Keratinocyte (primary cell): ENCODE data around the gene E2F6. TPM values are rescaled to one million over a fixed set of nuclear protein-coding genes. Genes with fewer than 3 reads are reported as not detected.

Experiments used
- DNase-seq: peaks from one replicate; pipeline ENCODE4 v3.0.0-alpha.2; 2011; ENCODE audit warnings: low read depth, missing footprints, low spot score
- FAIRE-seq: peaks from 2 replicates; lab custom pipeline; 2011; peaks lifted over from hg19 to GRCh38; lab: Jason Lieb, UNC
- H2AFZ ChIP-seq: 2 replicates; pipeline ENCODE4 v1.6.0; 2012; ENCODE audit warnings: low read length, control low read depth, inconsistent platforms; ENCODE audit not compliant: control insufficient read depth
- H3K27ac ChIP-seq: 2 replicates; pipeline ENCODE4 v1.5.1; 2011; ENCODE audit warnings: low read length; ENCODE audit not compliant: control insufficient read depth, insufficient read depth
- H3K27me3 ChIP-seq: 3 replicates; pipeline ENCODE4 v1.6.0; 2011; ENCODE audit warnings: low read length; ENCODE audit not compliant: control insufficient read depth, insufficient read depth; ENCODE audit errors: extremely low read depth
- H3K36me3 ChIP-seq, 2 experiments: 2 replicates in 1 of 2; 3 replicates in 1 of 2; pipeline ENCODE4 v1.5.1; 2011; ENCODE audit warnings: low read length in 2 of 2, mild to moderate bottlenecking in 1 of 2; ENCODE audit not compliant: control insufficient read depth in 2 of 2, insufficient read depth in 2 of 2; ENCODE audit errors: extremely low read depth in 1 of 2
- H3K4me1 ChIP-seq: 3 replicates; pipeline ENCODE4 v1.5.1; 2011; ENCODE audit warnings: low read length; ENCODE audit not compliant: control insufficient read depth, insufficient read depth; ENCODE audit errors: extremely low read depth
- H3K4me2 ChIP-seq: 3 replicates; pipeline ENCODE4 v1.6.0; 2011; ENCODE audit warnings: low read depth, low read length; ENCODE audit not compliant: control insufficient read depth, insufficient read depth; ENCODE audit errors: extremely low read depth
- H3K4me3 ChIP-seq, 3 experiments: fragments of 200-600 bp in 1 of 3; sonication (generic) in 1 of 3; 2 replicates in 2 of 3; 3 replicates in 1 of 3; pipeline ENCODE4 v1.5.1; 2011 to 2016; ENCODE audit warnings: low read length in 3 of 3, mild to moderate bottlenecking in 3 of 3, control low read depth in 2 of 3, inconsistent platforms in 1 of 3, low read depth in 1 of 3, mixed read lengths in 1 of 3, mixed run types in 1 of 3, moderate library complexity in 1 of 3; ENCODE audit not compliant: control insufficient read depth in 2 of 3, insufficient read depth in 2 of 3; ENCODE audit errors: extremely low read depth in 1 of 3
- H3K79me2 ChIP-seq: 2 replicates; pipeline ENCODE4 v1.6.0; 2012; ENCODE audit warnings: low read length; ENCODE audit not compliant: control insufficient read depth, insufficient read depth
- H3K9ac ChIP-seq: 3 replicates; pipeline ENCODE4 v1.6.0; 2011; ENCODE audit warnings: low read length; ENCODE audit not compliant: control insufficient read depth, insufficient read depth; ENCODE audit errors: extremely low read depth
- H3K9me1 ChIP-seq: 3 replicates; pipeline ENCODE4 v1.6.0; 2011; ENCODE audit warnings: low read length; ENCODE audit not compliant: control insufficient read depth, insufficient read depth; ENCODE audit errors: extremely low read depth
- H3K9me3 ChIP-seq: 2 replicates; pipeline ENCODE4 v1.5.1; 2012; ENCODE audit warnings: low read depth, low read length; ENCODE audit not compliant: control insufficient read depth
- H4K20me1 ChIP-seq: 3 replicates; pipeline ENCODE4 v1.6.0; 2011; ENCODE audit warnings: low read length; ENCODE audit not compliant: control insufficient read depth, insufficient read depth; ENCODE audit errors: extremely low read depth
- EZH2 ChIP-seq: IDR thresholded peaks from one replicate; pipeline ENCODE4 v1.6.1; 2012; ENCODE audit warnings: inconsistent platforms, mild to moderate bottlenecking, low read length, moderate library complexity
- dilution Hi-C: fragments of 300-500 bp; cut with MboI; formaldehyde crosslinking; loops from one replicate; pipeline ENCODE4 v1.7.0; 2020; ENCODE audit warnings: low sequenced_read_pairs; ENCODE audit not compliant: extremely low pct_ligation_motif_present
- polyA plus RNA-seq, 5 experiments: library from polyadenylated mRNA; depleted of rRNA in 3 of 5; stranded (reverse) in 3 of 5; stranded (forward) in 1 of 5; unstranded in 1 of 5; fragments of >200 nt; gene quantifications; 1 replicate in 1 of 5; 2 replicates in 3 of 5; 3 replicates in 1 of 5; pipeline versions ENCODE4 v1.2.1 to v1.2.3, GENCODE V29; 2011 to 2012; ENCODE audit warnings: missing spikeins in 2 of 5, low read depth in 1 of 5, low replicate concordance in 1 of 5
- TF ChIP-seq, protein P1 (sequence below), 3 experiments: IDR thresholded peaks in 1 of 3; conservative IDR thresholded peaks in 1 of 3; optimal IDR thresholded peaks in 1 of 3; 2 replicates in 2 of 3; 3 replicates in 1 of 3; pipeline versions ENCODE3 to v1.5.1; 2011; ENCODE audit warnings: low read length in 3 of 3, mild to moderate bottlenecking in 3 of 3, moderate library complexity in 2 of 3, control low read depth in 1 of 3, inconsistent platforms in 1 of 3; ENCODE audit not compliant: insufficient read depth in 2 of 3; ENCODE audit errors: extremely low read depth in 1 of 3

E2F6 gene
- polyA plus RNA-seq, 1 donor (not counting 4 experiments of a cell fraction or from before 2014, with no cell fraction given), result 13.8 TPM

DNA sequence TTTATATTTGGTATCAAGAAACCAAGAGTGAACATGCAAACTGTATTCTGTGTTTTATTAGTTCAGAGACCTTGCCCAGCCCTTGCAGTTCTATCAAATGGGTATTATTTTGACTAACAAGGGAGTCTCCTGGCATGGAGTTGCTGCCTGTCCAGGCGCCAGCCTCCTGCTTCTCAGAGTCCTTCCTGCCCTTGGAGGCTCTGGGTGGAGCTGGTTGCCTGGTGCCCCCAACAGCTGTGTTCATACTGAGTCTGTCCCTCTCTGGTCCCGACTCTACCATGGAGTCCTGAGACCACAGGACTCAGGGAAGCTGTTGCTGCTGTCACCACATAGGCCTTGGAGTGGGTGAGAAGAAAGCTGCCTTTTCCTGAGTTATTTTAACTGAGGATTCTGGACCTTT, 41.6 kb upstream of the E2F6 start:
- no peak for DNase-seq
- no peak for FAIRE-seq
- no peak overlapping the region for H3K4me3 ChIP-seq
- dilution Hi-C loops, result no loop called here
- no peaks in the 10 kb centered on the region for H3K9me3 ChIP-seq
- no peak overlapping the region for H3K4me2 ChIP-seq
- TF ChIP-seq, protein P1, sequence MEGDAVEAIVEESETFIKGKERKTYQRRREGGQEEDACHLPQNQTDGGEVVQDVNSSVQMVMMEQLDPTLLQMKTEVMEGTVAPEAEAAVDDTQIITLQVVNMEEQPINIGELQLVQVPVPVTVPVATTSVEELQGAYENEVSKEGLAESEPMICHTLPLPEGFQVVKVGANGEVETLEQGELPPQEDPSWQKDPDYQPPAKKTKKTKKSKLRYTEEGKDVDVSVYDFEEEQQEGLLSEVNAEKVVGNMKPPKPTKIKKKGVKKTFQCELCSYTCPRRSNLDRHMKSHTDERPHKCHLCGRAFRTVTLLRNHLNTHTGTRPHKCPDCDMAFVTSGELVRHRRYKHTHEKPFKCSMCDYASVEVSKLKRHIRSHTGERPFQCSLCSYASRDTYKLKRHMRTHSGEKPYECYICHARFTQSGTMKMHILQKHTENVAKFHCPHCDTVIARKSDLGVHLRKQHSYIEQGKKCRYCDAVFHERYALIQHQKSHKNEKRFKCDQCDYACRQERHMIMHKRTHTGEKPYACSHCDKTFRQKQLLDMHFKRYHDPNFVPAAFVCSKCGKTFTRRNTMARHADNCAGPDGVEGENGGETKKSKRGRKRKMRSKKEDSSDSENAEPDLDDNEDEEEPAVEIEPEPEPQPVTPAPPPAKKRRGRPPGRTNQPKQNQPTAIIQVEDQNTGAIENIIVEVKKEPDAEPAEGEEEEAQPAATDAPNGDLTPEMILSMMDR (optimal IDR thresholded peaks at IDR 0.05 in 1 of 3, IDR thresholded peaks at IDR 0.05 in 1 of 3, conservative IDR thresholded peaks at IDR 0.05 in 1 of 3; ENCODE audit: extremely low read depth in 1 of 3, insufficient read depth in 2 of 3, low read length in 3 of 3), result no peak
- TF ChIP-seq EZH2, result no peak
- H3K9ac ChIP-seq, result no peak overlapping the region
- peaks cover 2% of the 10 kb centered on the region for H3K27me3 ChIP-seq
- no peak overlapping the region for H2AFZ ChIP-seq
- no peak overlapping the region for H3K27ac ChIP-seq
- no peaks in the 10 kb centered on the region for H4K20me1 ChIP-seq
- no peaks in the 10 kb centered on the region for H3K9me1 ChIP-seq
- H3K36me3 ChIP-seq, result no peaks in the 10 kb centered on the region
- no peaks in the 10 kb centered on the region for H3K79me2 ChIP-seq
- H3K4me1 ChIP-seq, result peaks cover 7% of the 10 kb centered on the region

DNA sequence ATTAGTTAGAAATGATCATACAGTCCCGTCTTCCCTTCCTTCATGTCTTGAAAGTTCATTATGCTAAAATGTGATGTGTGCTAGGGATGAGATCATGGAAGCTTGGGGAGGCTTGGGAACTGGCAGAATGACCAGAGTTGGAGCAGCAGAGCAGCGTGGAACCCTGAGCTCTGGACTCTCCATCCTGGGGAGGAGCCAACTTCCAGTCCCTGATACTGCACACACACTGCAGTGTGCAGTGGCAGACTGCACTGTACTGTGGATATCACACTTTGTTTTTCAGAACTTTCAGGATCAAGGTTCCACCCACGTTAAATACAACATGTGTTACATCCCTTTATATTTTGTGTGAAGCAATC, 40.6 kb upstream of the E2F6 start:
- dilution Hi-C loops, result no loop called here
- H3K9me3 ChIP-seq, result no peaks in the 10 kb centered on the region
- no peak overlapping the region for H3K4me2 ChIP-seq
- no peak overlapping the region for H3K4me3 ChIP-seq
- no peak overlapping the region for H3K9ac ChIP-seq
- H3K4me1 ChIP-seq, result peaks cover 7% of the 10 kb centered on the region
- no peaks in the 10 kb centered on the region for H4K20me1 ChIP-seq
- TF ChIP-seq, protein P1 (optimal IDR thresholded peaks at IDR 0.05 in 1 of 3, IDR thresholded peaks at IDR 0.05 in 1 of 3, conservative IDR thresholded peaks at IDR 0.05 in 1 of 3; ENCODE audit: extremely low read depth in 1 of 3, insufficient read depth in 2 of 3, low read length in 3 of 3), result no peak
- no peak for TF ChIP-seq EZH2
- H3K27me3 ChIP-seq, result no peaks in the 10 kb centered on the region
- FAIRE-seq (no peak), DNase-seq (no peak)
- H3K9me1 ChIP-seq, result no peaks in the 10 kb centered on the region
- H3K36me3 ChIP-seq, result no peaks in the 10 kb centered on the region
- H3K27ac ChIP-seq, result no peak overlapping the region
- no peaks in the 10 kb centered on the region for H3K79me2 ChIP-seq
- H2AFZ ChIP-seq, result no peak overlapping the region
